ENCODE results near the gene CHPF2.

DNA sequence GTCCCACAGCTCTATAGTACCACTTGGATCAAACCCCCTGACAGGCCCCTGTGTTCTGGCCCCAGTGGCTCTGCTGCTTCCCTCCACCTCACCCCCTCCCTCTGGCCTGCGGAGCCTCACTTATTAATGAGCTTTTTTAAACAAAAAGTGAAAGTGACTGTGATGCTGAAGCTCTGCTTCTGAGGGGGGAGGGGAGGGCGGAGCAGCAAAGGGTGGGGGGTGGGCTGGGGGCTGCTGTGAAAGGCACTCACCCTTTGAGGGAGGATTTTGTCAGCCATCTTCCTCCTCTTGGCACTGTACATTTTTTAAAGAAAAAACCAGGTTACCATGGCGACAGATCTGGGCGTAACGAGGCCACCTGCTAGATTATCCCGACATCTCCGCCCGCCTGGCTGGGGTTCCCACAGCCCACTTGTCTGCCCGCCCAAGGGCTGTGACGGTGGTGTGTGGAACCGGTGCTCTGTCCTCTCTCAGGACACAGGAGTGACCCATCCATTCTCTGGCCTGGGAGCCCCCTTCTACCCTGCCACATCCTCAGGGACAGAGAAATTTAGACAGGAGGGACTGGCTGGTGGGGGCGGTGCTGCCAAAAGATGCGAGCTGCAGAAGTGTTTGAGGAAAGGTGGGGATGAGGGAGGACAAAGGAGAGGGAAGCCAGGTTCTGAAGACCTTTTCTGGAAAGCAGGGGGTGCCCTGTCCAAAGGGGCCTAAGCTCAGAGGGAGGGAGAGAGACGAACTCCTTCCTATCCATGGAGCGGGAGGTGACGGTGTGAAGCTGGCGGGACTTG lies 11.3 kb downstream of the CHPF2 start:
- TF ChIP-seq, protein P1, sequence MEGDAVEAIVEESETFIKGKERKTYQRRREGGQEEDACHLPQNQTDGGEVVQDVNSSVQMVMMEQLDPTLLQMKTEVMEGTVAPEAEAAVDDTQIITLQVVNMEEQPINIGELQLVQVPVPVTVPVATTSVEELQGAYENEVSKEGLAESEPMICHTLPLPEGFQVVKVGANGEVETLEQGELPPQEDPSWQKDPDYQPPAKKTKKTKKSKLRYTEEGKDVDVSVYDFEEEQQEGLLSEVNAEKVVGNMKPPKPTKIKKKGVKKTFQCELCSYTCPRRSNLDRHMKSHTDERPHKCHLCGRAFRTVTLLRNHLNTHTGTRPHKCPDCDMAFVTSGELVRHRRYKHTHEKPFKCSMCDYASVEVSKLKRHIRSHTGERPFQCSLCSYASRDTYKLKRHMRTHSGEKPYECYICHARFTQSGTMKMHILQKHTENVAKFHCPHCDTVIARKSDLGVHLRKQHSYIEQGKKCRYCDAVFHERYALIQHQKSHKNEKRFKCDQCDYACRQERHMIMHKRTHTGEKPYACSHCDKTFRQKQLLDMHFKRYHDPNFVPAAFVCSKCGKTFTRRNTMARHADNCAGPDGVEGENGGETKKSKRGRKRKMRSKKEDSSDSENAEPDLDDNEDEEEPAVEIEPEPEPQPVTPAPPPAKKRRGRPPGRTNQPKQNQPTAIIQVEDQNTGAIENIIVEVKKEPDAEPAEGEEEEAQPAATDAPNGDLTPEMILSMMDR (optimal IDR thresholded peaks at IDR 0.05 in 1 of 3, IDR thresholded peaks at IDR 0.05 in 1 of 3, conservative IDR thresholded peaks at IDR 0.05 in 1 of 3; ENCODE audit: extremely low read depth in 1 of 3, insufficient read depth in 2 of 3, low read length in 3 of 3), result peak in 1 of 3 experiments; percentile 4
- TF ChIP-seq EZH2 (IDR thresholded peaks at IDR 0.05; ENCODE audit: low read length), result no peak
